Activated CD4-positive, alpha-beta T cell treated with anti-CD3 and anti-CD28 coated beads for 48 hours (primary cell): ENCODE data around the gene EPC1.
"Not testable (repeated sequence)": the region's sequence is repeated elsewhere in the genome, so short reads cannot be mapped to it uniquely, and the experiment has no call there.

ENCODE experiments used
- DNase-seq: peaks from one replicate; pipeline ENCODE4 v3.0.0-alpha.2; 2020

Gene EPC1

GRCh38 chr10:32229788-32230187 lies 117.2 kb downstream of the EPC1 start:
- not testable (repeated sequence) for DNase-seq

DNA sequence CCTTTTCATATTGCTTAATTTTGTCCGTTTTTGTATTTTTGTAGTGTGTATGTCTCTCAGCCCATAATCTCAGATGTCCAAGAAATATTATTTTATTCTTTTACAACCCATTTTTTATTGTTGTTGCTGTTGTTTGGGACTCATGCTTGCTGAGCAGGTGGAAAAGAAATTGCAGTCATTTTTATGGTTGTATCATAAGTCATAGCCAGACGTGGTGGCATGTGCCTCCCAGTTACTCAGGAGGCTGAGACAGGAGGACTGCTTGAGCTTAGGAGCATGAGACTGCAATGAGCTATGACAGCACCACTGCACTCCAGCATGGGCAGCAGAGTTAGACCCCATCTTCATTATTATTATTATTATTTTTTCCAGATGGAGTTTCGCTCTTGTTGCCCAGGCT lies 117.8 kb downstream of the EPC1 start:
- no peak for DNase-seq

GRCh38 chr10:32227802-32228201 lies 119.2 kb downstream of the EPC1 start:
- no peak for DNase-seq

DNA sequence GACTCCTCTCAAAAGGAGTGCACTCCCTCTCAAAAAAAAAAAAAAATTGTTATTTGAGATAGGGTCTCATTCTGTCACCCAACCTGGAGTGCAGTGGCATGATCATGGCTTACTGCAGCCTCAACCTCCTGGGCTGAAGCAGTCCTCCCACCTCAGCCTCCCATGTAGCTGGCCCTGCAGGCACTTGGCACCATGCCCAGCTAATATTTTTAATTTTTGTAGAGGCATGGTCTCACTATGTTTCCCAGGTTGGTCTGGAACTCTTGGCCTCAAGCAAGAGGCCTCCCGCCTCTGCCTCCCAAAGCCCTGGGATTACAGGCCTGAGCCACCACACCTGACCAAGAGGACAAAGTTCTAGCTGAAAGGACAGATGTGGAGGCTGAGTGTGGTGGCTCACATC lies 120.3 kb downstream of the EPC1 start:
- no peak for DNase-seq

DNA sequence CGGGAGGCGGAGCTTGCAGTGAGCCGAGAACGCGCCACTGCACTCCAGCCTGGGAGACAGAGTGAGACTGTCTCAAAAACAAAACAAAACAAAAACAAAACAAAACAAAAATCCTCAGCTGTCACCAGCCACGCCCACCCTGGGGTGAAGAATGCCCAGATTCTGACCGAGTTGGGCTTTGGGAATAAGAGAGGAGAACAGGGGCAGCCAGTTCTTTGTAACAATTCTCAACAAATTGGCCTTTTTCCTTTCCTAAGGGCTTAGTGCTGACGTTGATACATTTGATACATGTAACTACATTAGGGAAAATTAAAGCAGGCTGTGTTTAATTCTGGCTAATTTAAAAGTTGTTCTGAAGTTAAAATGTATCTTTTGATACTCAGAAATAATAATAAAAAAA lies 121.0 kb downstream of the EPC1 start:
- DNase-seq = no peak

GRCh38 chr10:32222376-32222775 lies 124.6 kb downstream of the EPC1 start:
- not testable (repeated sequence) for DNase-seq

DNA sequence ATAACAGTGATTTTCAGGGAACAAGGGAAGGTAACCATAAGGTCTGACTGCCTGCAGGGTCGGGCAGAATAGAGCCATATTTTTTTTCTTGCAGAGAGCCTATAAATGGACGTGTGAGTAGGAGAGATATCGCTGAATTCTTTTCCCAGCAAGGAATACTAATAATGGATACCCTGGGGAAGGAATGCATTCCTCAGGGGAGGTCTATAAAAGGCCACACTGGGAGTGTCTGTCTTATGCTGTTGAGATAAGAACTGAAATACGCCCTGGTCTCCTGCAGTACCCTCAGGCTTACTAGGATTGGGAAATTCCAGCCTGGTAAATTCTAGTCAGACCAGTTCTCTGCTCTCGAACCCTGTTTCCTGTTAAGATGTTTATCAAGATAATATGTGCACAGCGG lies 127.8 kb downstream of the EPC1 start:
- not testable (repeated sequence) for DNase-seq

DNA sequence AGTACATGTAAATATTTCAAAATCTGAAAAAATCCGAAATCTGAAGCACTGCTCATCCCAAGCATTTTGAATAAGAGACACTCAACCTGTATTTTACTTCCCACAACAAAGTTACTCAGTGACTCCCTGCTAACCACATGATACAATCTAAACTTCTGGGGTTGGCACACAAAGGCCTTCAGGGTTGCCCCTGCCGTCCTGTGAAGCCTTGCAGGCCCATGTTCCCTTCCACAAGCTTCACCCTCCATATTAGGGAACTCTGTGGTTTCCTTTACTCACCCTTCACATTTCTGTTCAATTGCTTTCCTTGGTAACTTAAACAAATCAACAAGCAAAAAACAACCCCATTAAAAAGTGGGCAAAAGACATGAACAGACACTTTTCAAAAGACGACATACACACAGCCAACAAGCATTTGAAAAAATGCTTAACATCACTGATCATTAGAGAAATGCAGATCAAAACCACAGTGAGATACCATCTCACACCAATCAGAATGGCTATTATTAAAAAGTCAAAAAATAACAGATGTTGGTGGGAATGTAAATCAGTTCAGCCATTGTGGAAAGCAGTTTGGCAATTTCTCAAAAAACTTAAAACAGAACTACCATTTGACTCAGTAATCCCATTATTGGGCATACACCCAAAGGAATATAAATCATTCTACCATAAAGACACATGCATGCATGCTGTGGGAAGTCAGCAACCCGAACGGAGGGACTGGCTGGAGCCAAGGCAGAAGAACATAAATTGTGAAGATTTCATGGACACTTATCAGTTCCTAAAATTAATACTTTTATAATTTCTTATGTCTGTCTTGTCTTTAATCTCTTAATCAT lies 128.5 kb downstream of the EPC1 start:
- DNase-seq = not testable (repeated sequence)
